ENCODE results near the gene RAB3GAP1. TPM values are rescaled to one million over a fixed set of nuclear protein-coding genes. Genes with fewer than 3 reads are reported as not detected.

RAB3GAP1 gene
- total RNA-seq, 4 donors from 2014 or later: 71.8 to 76.9 (median 72.3) TPM

DNA sequence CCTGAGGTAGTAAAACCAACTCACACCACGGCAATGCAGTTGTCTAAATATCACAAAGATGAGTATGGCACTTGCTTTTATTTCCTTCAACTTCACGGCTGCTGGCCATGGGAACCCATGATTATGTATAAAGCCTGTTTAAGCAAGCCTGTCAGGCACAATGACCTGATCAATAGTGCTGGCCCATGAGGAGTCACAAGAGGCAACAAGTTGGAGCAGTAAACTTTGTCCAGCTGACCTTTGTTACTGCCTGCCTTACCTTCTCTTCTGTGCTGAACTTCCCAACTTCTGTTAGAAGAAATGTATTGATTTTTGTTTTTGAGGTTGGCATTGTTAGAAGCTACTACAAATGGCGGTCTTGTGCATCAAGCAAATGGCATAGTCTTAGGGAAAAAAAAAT, 151.9 kb downstream of the RAB3GAP1 start:
- H3K27me3 ChIP-seq: no peaks in the 10 kb centered on the region
- no peak for ATAC-seq
- TF ChIP-seq POLR2AphosphoS5 (IDR thresholded peaks at IDR 0.05) (no peak), CTCF (IDR thresholded peaks at IDR 0.05) (no peak), EP300 (IDR thresholded peaks at IDR 0.05) (no peak), POLR2A (IDR thresholded peaks at IDR 0.05) (no peak)
- H3K9me3 ChIP-seq: no peaks in the 10 kb centered on the region
- H3K27ac ChIP-seq: no peak overlapping the region
- H3K4me3 ChIP-seq: no peak overlapping the region
- WGBS, 2 donors (ENCODE audit: low coverage in 1 of 2): 91 to 93% methylated on average over 3 of the region's 3 CpGs
- no peaks in the 10 kb centered on the region for H3K4me1 ChIP-seq
- H3K36me3 ChIP-seq: no peaks in the 10 kb centered on the region

- Histone ChIP-seq H3K27ac (no peak overlapping the region), H3K27me3 (no peaks in the 10 kb centered on the region), H3K9me3 (no peaks in the 10 kb centered on the region), H3K4me3 (no peak overlapping the region), H3K36me3 (no peaks in the 10 kb centered on the region), H3K4me1 (peaks cover 0 to 11% (median 0%) of the 10 kb centered on the region in 3 donors)
- ATAC-seq: no peak
- TF ChIP-seq CTCF (IDR thresholded peaks at IDR 0.05) (no peak), POLR2A (IDR thresholded peaks at IDR 0.05) (no peak), POLR2AphosphoS5 (IDR thresholded peaks at IDR 0.05) (no peak), EP300 (IDR thresholded peaks at IDR 0.05) (no peak)
- 54 to 56% methylated on average over 2 of the region's 2 CpGs for WGBS, 2 donors (ENCODE audit: low coverage in 1 of 2)
Observed at GRCh38 chr2:135208016-135208415, 155.9 kb downstream of the RAB3GAP1 start.

DNA sequence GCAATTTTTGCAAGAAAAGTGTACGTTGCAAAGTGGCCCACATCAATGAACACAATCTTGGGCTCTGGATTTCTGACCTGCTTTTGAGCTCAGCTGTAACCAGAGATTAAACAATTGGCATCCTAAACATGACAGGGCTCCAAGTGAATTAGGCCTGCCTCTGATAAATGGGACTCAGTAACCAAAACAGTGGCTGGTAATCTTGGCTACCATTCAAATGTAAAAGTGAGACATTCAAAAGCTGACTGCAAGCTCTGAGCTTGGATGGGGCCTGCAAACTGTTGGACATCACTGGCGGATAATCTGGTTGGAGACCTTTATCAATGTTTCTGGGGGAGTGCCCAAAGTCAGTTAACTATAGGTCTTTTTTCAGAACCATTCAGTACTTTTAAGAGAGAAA, 160.7 kb downstream of the RAB3GAP1 start:
- no peaks in the 10 kb centered on the region for H3K27me3 ChIP-seq
- no peak for ATAC-seq
- H3K27ac ChIP-seq: no peak overlapping the region
- peaks cover 0 to 14% (median 0%) of the 10 kb centered on the region in 3 donors for H3K4me1 ChIP-seq
- WGBS, 2 donors (ENCODE audit: low coverage in 1 of 2): 0 to 52% methylated on average over 1 to 2 of the region's 2 CpGs
- TF ChIP-seq CTCF (IDR thresholded peaks at IDR 0.05) (no peak), EP300 (IDR thresholded peaks at IDR 0.05) (no peak), POLR2A (IDR thresholded peaks at IDR 0.05) (no peak), POLR2AphosphoS5 (IDR thresholded peaks at IDR 0.05) (no peak)
- H3K4me3 ChIP-seq: no peak overlapping the region
- H3K9me3 ChIP-seq: no peaks in the 10 kb centered on the region
- H3K36me3 ChIP-seq: peaks cover 0 to 9% of the 10 kb centered on the region in 2 donors

GRCh38 chr2:135218426-135218825, 166.3 kb downstream of the RAB3GAP1 start:
- ATAC-seq: no peak
- TF ChIP-seq POLR2A (IDR thresholded peaks at IDR 0.05) (no peak), POLR2AphosphoS5 (IDR thresholded peaks at IDR 0.05) (no peak), EP300 (IDR thresholded peaks at IDR 0.05) (no peak), CTCF (IDR thresholded peaks at IDR 0.05) (no peak)
- H3K4me1 ChIP-seq: no peaks in the 10 kb centered on the region
- H3K27ac ChIP-seq: no peak overlapping the region
- no peaks in the 10 kb centered on the region for H3K27me3 ChIP-seq
- no peak overlapping the region for H3K4me3 ChIP-seq
- WGBS, 2 donors (ENCODE audit: low coverage in 1 of 2): 78 to 100% methylated on average over 2 of the region's 2 CpGs
- no peaks in the 10 kb centered on the region for H3K9me3 ChIP-seq
- H3K36me3 ChIP-seq: peaks cover 0 to 16% of the 10 kb centered on the region in 2 donors

- peaks cover 0 to 16% of the 10 kb centered on the region in 2 donors for H3K36me3 ChIP-seq
- H3K9me3 ChIP-seq: no peaks in the 10 kb centered on the region
- no peak overlapping the region for H3K27ac ChIP-seq
- WGBS, 2 donors (ENCODE audit: low coverage in 1 of 2): 100% methylated on average over 1 of the region's 1 CpG; no CpG with 5 or more reads in 1 of the 2 donors
- H3K4me3 ChIP-seq: no peak overlapping the region
- ATAC-seq: no peak
- TF ChIP-seq POLR2A (IDR thresholded peaks at IDR 0.05) (no peak), POLR2AphosphoS5 (IDR thresholded peaks at IDR 0.05) (no peak), CTCF (IDR thresholded peaks at IDR 0.05) (no peak), EP300 (IDR thresholded peaks at IDR 0.05) (no peak)
- no peaks in the 10 kb centered on the region for H3K27me3 ChIP-seq
- no peaks in the 10 kb centered on the region for H3K4me1 ChIP-seq
Observed at GRCh38 chr2:135219226-135219625, 167.1 kb downstream of the RAB3GAP1 start.

Data from gastroesophageal sphincter (tissue), 4 donors.